HEK293 (cell line): ENCODE data around the gene CSRNP2.
A peak's percentile ranks its signal among the peaks of the same experiment; 100 is the strongest.

Experiments
- CTCF ChIA-PET: fragments of 350-600 bp; formaldehyde crosslinking; extraction: SDS; loops from one replicate; lab custom pipeline; 2021; ENCODE audit warnings: antibody characterized with exemption; lab: Yijun Ruan, JAX
- POLR2A ChIA-PET: fragments of 300-600 bp; formaldehyde crosslinking; extraction: SDS; loops from one replicate; lab custom pipeline; 2020; ENCODE audit warnings: antibody characterized with exemption, inconsistent platforms; lab: Yijun Ruan, JAX
- H3K27ac ChIP-seq: fragments of 200-500 bp; sonication (Bioruptor generic); 2 replicates; pipeline ENCODE4 v1.5.1; 2014; ENCODE audit warnings: low read depth, low read length, control low read depth, inconsistent platforms; ENCODE audit errors: extremely low read depth
- H3K36me3 ChIP-seq, 2 experiments: fragments of 200-500 bp in 1 of 2; sonication (Bioruptor generic) in 1 of 2; 1 replicate in 1 of 2; 2 replicates in 1 of 2; pipeline ENCODE4 v1.5.1; 2014 to 2017; ENCODE audit warnings: inconsistent platforms in 2 of 2, low read length in 2 of 2; ENCODE audit not compliant: control insufficient read depth in 2 of 2, insufficient read depth in 1 of 2
- H3K4me1 ChIP-seq: fragments of 200-500 bp; sonication (Bioruptor generic); 2 replicates; pipeline ENCODE4 v1.5.1; 2014; ENCODE audit warnings: mild to moderate bottlenecking, low read length, inconsistent platforms; ENCODE audit not compliant: control insufficient read depth, insufficient read depth
- H3K4me3 ChIP-seq: 2 replicates; pipeline ENCODE4 v1.5.1; 2011; ENCODE audit warnings: low read depth, mild to moderate bottlenecking, control low read depth, low read length, moderate library complexity
- H3K9me3 ChIP-seq: fragments of 200-500 bp; sonication (Bioruptor generic); 2 replicates; pipeline ENCODE4 v1.5.1; 2014; ENCODE audit warnings: low read depth, low read length, inconsistent platforms; ENCODE audit not compliant: control insufficient read depth, insufficient read depth
- KLF1 ChIP-seq: fragments of 450-650 bp; formaldehyde crosslinking; IDR thresholded peaks from 2 replicates; pipeline ENCODE4 v1.5.1; 2016; ENCODE audit warnings: missing biosample characterization, missing genetic modification characterization
- ZNF398 ChIP-seq: fragments of 450-650 bp; formaldehyde crosslinking; IDR thresholded peaks from 2 replicates; pipeline ENCODE4 v1.5.1; 2017; ENCODE audit warnings: missing biosample characterization, missing genetic modification characterization
- ZNF518A ChIP-seq: fragments of 450-650 bp; formaldehyde crosslinking; conservative IDR thresholded peaks from 2 replicates; pipeline ENCODE4 v1.5.1; 2016; ENCODE audit warnings: low read depth, missing biosample characterization, missing genetic modification characterization
- ZSCAN5A ChIP-seq: fragments of 450-650 bp; formaldehyde crosslinking; IDR thresholded peaks from 2 replicates; pipeline ENCODE4 v1.5.1; 2016; ENCODE audit warnings: missing biosample characterization, missing genetic modification characterization
- TF ChIP-seq, protein P1 (sequence below): fragments of 450-650 bp; formaldehyde crosslinking; IDR thresholded peaks from 2 replicates; pipeline ENCODE4 v1.5.1; 2016; ENCODE audit warnings: missing biosample characterization, missing genetic modification characterization

The CSRNP2 gene

DNA sequence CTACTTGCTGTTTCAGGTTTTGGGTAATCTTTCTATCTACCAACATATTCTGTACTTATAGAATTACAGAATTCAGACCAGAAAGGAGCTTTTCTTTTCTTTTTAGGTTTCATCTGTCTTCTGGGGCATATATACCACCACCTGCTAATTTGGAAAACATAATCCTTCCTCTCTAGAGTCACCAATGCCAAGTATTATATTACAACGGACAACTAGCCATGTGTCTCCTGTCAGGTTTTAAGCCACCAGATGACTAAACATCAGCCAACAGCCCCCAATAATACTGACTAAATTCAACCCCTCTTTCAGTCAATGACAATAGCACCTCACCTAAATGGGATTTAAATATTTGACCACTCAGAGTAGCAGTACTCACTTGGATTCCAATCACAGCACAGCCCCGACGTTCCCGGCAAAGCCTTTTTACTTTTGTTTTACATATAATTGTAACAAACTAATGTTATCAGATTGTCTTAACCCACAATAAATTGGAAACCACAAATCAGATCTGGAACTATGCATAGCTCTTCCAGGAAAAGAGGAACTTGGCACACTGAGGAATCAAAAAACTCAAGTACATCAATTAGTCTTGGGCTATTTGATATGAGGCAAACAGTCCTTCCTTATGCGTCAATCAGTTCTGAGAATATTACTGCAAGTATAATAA, 70.7 kb downstream of the CSRNP2 start (continued):
- TF ChIP-seq ZNF518A: no peak
- TF ChIP-seq ZNF398: no peak
- TF ChIP-seq, protein P1, sequence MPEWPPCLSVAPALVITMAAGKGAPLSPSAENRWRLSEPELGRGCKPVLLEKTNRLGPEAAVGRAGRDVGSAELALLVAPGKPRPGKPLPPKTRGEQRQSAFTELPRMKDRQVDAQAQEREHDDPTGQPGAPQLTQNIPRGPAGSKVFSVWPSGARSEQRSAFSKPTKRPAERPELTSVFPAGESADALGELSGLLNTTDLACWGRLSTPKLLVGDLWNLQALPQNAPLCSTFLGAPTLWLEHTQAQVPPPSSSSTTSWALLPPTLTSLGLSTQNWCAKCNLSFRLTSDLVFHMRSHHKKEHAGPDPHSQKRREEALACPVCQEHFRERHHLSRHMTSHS (tag by site-specific recombination): no peak

DNA sequence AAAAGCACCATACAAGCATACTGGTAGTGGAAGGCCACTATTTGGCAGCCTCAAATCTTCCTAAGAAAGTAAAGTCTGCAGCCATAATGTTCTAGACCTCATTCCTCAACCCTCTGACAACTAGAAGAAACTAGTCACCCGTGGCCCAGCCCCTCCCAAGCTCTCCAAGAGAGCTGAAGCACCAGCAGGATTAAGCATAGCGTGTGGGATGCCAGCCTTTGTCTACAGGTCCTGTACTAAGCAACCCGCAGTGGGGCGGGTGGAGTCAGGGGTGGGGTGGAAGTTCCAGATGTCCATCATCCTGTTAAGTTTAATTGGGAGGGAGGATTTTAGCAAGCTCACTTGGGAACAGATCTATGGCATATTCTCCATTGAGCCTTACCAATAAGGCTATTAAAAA, 71.4 kb downstream of the CSRNP2 start:
- no peak overlapping the region for H3K27ac ChIP-seq
- peak; percentile 57 for TF ChIP-seq KLF1
- no peak for TF ChIP-seq ZSCAN5A (tag by site-specific recombination)
- no peak overlapping the region for H3K4me3 ChIP-seq
- peaks cover 20% of the 10 kb centered on the region for H3K4me1 ChIP-seq
- CTCF ChIA-PET: interaction anchor here (0.6 to 1.9 kb wide), 3 partner anchors 16 to 309 kb away, joined by 3 to 8 read pairs (median 4); no protein-coding TSS in a partner anchor
- POLR2A ChIA-PET: interaction anchor here (1.1 to 1.2 kb wide), 2 partner anchors 13 to 14 kb away, joined by 3 read pairs; partner anchors contain the start of gene SLC11A2
- H3K9me3 ChIP-seq: no peaks in the 10 kb centered on the region
- H3K36me3 ChIP-seq: peaks cover 11 to 14% of the 10 kb centered on the region in 2 experiments; a peak in 2 of 3 replicates
